NCI-H226 (cell line): Measurements from ENCODE around the gene MMEL1.
A peak's percentile ranks its signal among the peaks of the same experiment; 100 is the strongest.
"Not testable (repeated sequence)": the region's sequence is repeated elsewhere in the genome, so short reads cannot be mapped to it uniquely, and the experiment has no call there.

Experiments
- DNase-seq: peaks from one replicate; pipeline ENCODE4 v3.0.0-alpha.2; 2015

MMEL1 gene

GRCh38 chr1:2554621-2555387, 78.0 kb downstream of the MMEL1 start:
- DNase-seq = no peak

- DNase-seq = no peak
Observed at GRCh38 chr1:2553871-2554620, 78.8 kb downstream of the MMEL1 start.

GRCh38 chr1:2553076-2553475, 79.7 kb downstream of the MMEL1 start:
- not testable (repeated sequence) for DNase-seq

GRCh38 chr1:2552189-2552588, 80.6 kb downstream of the MMEL1 start:
- no peak for DNase-seq

GRCh38 chr1:2551544-2551943, 81.3 kb downstream of the MMEL1 start:
- not testable (repeated sequence) for DNase-seq

GRCh38 chr1:2550309-2550861, 82.4 kb downstream of the MMEL1 start:
- DNase-seq = not testable (repeated sequence)

- not testable (repeated sequence) for DNase-seq
Observed at GRCh38 chr1:2549367-2550029, 83.3 kb downstream of the MMEL1 start.

- DNase-seq = peak; percentile 54
Observed at GRCh38 chr1:2548068-2548589, 84.7 kb downstream of the MMEL1 start.

GRCh38 chr1:2547210-2548067, 85.4 kb downstream of the MMEL1 start:
- no peak for DNase-seq

- DNase-seq = peak; percentile 94
Observed at GRCh38 chr1:2546515-2547209, 86.2 kb downstream of the MMEL1 start.

GRCh38 chr1:2545754-2546514, 86.9 kb downstream of the MMEL1 start:
- DNase-seq = peak; percentile 79

GRCh38 chr1:2544875-2545640, 87.8 kb downstream of the MMEL1 start:
- DNase-seq = no peak

GRCh38 chr1:2544093-2544874, 88.5 kb downstream of the MMEL1 start:
- no peak for DNase-seq

GRCh38 chr1:2543543-2544092, 89.2 kb downstream of the MMEL1 start:
- DNase-seq = no peak

- no peak for DNase-seq
Observed at GRCh38 chr1:2542246-2542915, 90.4 kb downstream of the MMEL1 start.

- no peak for DNase-seq
Observed at GRCh38 chr1:2541619-2542245, 91.1 kb downstream of the MMEL1 start.

GRCh38 chr1:2540816-2541492, 91.9 kb downstream of the MMEL1 start:
- DNase-seq = no peak
